HG03135 (cell line): ENCODE results near the gene NARF.
A peak's percentile ranks its signal among the peaks of the same experiment; 100 is the strongest.
"Not testable (repeated sequence)": the region's sequence is repeated elsewhere in the genome, so short reads cannot be mapped to it uniquely, and the experiment has no call there.

Source experiments
- ATAC-seq: cut with Tn5 transposase; IDR thresholded peaks from one replicate; pipeline ENCODE4 v1.9.1; 2021; ENCODE audit warnings: mild to moderate bottlenecking, moderate library complexity; ENCODE audit not compliant: unreplicated experiment

NARF gene

DNA sequence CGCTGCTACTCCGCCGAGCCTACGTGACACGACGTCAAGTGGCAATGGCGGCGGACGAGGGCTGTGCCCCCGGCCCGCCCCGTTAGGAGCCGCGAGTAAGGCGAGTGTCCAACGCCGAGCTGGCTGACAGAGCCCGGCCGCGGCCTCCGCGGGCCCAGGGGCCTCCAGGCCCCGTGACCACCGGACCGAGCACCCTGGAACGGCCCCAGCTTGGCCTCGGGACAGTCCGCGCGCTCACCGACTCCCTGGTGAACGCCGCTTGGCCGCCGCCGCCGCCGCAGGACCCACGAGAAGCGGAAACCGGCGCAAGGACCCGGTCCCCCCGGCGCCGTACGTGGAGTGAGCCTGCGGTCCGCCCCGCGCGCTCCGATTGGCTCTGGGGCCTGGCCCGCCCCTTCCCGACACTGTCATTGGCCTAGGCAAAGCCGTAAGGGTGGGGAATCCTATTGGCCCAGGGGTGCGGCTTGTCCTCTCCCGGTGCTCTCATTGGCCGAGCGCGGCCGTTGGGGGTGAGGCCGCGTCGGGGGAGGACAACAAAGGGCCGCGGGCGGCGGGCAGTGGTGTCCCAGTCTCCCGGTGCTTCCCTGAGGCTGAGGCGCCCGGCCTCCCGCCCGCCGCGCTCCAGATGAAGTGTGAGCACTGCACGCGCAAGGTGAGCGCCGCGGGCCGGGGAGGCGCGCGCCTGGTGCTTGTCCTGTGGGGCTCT lies at the start of gene NARF:
NARF (plus strand) TSS at position 563 of the 706 bp plus-strand sequence; CDS start at position 626, 63 bp downstream.
- peak; percentile 91 for ATAC-seq

DNA sequence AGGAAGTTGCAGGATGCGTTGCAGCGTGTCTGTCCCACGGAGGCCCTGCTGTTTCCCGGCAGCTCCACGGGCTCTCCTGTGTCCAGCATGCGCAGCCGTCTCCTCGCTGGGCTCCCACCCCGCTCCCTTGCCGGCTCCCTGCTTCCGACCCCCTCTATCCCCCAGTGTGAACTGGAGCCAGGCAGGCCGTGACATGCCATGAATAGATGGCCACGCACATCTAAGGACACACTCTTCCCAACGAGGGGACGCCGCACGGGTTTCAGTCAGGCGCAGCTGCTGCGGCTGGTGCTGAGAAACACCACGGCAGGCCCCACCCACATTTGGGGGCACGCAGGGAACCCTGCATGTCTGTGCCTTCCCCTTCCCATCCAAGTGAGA lies 49.6 kb upstream of the NARF start:
- ATAC-seq: no peak

DNA sequence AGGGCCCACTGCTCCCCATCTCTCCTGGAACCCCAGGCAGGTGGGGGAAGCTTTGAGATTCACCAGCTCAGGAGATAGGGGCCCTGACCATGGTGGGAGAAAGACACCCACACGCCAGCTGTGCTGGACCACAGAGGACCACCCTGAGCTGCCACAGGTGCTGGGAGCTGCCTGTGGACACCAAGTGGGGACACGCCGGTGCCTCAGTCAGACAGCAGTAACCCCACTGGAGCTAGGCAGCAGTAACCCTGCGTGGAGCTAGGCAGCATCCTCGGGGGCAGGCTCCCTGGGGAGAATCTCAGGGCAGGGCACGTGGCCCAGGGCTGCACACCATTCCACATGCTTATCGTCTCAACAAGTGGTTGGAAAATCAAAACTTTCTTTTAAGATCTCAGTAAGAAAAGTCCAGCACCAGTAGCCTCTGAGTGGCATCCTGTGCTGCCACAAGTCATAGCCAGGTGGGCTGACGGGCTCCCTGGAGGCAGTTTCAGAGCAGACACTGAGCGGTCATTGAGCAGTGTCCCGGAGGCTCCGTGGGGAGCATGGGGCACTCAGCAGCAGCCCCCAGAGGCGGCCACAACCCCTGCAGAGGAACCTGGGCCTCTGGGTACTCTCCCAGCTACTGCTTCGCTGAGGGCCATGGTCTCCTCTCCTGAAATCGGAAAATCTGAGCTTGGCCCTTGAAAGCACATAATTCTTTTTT lies 48.4 kb upstream of the NARF start:
- ATAC-seq: no peak

DNA sequence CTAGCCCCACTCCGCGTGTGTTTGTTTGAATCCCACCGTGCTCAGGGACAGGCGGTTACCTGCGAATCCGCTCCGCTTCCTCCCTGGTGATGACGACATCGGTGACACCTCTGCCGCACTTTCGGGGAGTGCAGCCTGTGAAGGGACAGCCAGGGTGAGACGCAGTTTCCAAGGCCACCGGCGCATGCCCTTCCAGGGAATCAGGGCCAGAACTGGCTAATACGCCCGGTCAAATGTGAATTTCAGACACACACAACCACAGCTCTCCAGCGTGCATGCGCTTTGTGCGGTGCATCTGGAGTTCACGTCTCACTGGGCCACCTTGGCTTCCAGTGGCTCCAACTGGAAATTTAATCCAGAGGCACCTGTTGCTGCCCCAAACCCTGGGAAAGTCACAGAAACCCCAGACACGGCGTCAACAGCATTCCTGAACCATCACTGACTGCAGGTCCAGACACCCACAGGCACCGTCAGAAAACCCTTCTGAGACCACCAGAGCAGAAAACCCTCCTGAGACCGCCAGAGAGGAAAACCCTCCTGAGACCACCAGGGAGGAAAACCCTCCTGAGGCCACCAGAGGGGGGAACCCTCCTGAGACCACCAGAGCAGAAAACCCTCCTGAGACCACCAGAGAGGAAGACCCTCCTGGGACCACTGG lies 47.0 kb upstream of the NARF start:
- no peak for ATAC-seq

DNA sequence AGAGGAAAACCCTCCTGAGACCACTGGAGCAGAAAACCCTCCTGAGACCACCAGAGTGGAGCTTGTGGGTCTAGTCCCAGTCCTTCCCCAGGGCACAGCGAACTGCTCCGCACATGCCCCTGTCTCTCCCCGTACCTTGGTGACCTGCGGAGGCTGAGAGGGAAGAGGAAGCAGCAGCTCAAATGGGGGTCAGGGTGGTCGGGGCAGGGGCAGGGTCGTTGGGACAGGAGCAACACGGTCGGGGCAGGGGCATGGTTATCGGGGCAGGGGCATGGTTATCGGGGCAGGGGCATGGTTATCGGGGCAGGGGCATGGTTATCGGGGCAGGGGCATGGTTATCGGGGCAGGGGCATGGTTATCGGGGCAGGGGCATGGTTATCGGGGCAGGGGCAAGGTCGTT lies 46.5 kb upstream of the NARF start:
- ATAC-seq: not testable (repeated sequence)

DNA sequence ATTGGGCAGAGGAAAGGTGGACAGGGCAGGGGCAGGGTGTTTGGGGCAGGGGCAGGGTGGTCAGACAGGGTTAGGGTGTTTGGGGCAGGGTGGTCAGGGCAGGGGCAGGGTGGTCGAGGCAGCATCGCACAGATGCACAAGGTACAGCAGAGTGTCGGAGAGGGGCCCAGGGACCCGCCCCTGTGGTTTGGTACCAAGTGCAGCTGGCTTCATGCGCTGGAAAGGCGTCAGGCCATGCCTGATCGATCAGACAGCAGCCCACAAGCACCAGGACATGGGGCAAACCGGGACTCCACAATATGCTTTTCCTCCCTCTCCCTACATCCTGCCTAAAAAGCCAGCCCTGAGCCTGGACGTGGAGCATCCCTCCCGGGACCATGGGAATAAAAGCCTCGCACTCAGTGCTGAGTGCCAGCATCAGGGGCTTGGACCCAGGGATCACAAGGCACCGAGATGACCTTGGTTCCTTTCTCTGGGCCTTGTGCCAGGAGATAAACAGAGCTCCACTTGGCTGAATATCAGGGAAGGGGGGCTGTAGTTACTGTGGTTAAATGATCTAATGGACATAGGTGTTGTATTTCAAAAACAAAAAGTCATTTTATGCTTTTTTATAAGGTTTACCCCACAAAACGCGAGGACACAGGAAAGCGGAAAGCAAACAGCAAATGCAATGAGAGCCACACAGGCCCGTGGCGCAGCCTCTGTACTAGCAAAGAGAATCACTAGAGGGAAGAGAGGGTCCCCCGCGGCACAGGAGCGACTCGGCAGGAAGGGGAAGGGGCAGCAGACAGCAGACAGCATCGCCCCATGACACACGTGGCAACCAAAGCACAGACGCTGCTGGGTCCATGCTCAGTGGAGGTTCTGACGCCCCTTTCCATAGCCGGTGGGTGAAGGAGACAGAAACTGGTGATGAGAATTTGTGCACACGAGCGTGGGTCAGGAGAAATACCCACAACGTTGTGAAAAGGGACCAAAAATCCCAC lies 45.7 kb upstream of the NARF start:
- no peak for ATAC-seq

DNA sequence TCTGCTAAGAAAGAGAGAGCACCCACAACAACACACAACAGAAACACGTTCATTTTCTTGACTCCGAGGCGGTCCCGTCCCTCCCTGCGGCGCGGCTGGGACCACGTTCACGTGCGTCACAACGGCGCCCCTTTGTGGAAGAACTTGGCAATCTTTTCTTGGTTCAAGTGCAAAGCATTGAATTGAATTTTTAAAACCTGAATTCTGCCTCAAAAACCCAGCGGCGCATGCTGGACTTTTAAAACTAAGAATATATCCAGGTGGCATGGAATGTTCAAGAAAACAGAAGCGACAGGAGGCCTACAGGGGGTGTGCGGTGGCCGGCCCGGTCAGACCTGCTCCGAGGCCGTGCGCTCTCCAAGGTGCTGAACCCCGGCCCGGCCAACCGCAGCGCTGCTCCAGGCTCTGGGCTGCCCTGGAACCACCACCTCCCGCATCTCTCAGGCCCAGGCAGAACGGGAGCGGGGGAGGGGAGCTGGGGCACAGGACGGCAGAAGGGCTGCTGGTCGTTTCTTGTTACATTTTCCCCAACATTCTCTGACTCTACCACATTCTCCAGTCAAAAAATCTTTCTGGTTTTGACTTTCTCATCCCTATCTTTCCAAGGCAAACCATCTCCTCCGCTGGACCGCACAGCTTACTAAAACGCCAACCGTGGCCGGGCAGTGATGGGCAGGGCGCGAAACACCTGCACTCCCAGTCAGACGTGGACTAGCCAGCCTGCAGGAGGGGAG lies 43.8 kb upstream of the NARF start:
- ATAC-seq: no peak

DNA sequence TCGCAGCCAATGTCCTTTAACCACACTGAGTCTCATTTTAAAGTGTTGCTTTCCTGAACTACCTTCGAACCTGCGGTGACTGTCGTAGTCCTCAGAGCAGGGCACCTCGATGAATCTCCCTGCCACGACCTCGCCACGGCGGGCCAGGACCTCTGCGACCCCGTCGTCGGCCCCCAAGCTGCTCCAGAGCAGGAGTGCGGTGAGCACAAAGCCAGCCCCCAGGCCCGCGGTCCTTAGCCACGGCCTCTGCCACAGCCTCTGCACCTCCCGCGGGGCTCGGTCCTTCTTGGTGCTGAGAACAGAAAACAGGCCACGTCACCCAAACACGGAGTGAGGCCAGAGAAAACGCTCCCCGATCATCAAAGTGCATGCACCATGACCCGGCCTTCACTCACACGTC lies 43.2 kb upstream of the NARF start:
- ATAC-seq: no peak

DNA sequence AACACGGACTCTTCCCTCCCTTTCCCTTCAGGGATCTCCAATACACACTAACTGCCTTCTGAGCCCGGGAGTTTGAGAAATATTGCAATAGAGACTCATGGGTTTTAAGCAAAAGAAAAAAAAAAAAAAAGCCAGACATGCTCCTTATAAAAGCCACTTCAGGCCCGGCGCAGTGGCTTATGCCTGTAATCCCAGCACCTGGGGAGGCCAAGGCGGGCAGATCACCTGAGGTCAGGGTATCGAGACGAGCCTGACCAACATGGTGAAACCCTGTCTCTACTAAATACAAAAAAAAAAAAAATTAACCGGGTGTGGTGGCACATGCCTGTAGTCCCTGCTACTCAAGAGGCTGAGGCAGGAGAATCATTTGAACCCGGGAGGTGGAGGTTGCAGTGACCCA lies 42.8 kb upstream of the NARF start:
- ATAC-seq: no peak

DNA sequence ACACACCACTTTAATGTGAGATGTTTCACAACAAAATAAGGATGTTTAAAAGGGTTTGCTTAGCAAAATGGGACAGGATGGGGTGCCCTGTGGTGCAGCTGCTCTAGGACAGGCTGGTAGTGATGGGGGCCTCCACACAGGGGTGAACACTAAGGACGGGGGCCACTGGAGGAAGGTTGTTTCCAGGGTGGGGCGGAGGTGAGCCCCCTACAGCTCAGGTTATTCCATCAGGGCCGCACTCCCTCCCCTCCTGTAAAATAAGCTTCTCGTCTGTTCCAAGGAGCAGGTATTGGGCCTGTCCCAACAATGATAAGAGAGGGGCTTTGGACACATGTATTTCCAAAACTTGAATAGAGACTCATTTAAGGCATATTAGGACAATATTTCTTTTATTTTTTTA lies 42.3 kb upstream of the NARF start:
- ATAC-seq: no peak

DNA sequence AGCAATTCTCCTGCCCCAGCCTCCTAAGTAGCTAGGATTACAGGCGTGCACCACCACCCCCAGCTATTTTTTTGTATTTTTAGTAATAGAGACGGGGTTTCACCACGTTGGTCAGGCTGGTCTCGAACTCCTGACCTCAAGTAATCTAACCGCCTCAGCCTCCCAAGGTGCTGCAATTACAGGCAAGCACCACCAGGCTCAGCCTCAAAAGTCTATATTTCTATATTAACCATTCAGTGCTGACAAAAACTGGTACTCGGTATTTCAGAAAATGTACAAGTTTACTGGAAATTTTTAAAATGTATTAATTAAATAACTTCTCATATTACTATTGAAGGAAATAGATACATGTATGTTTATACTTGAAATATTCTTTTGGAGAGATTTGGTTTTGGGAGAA lies 41.8 kb upstream of the NARF start:
- no peak for ATAC-seq

DNA sequence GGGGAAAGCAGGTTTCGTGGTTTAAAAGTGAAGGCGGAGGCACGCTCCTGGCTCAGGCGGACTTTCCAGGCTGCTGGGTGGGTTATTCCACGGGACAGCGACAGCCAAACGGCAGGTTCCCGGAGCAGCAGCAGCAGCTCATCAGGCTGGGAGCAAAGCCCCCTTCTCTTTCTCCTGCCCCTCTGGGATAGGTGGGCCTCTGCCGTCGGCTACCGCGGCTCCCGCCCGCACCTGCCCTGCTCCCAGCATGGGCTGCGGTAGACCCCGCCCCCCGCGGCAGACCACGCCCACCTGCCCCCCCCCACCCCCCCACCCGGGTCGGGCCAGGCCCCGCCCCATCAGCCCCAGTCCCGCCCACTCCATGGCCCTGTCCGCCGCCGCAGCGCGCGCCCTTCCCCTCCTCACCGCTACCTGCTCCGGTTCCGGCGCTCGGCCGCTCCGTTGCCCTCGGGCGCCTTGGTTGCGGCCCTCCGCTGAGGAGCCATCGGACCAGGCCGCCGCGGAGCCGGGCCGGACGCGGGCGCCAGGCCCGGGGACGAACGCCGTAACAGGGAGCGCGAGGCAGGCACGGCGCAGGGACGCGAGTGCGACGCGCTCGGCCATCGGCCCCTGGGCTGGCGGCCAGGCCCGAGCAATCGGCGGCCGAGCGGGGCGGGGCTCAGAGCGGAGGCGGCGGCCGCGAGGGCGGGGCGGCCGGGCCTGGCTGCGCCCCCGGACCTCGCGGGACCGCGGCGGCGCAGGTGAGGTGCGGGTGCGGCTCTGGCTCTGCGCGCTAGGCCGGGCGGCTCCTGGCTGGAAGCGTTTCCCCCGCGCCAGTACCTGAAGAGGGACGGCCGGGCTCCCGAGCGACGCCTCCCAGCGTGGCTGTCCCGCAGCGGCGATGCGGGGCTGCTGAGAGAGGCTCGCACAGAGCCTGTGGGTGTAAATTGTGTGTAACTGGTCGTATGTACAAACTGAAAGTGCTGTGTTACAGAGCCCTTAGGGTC lies 40.2 kb upstream of the NARF start, which contains the start of the genes HEXD and OGFOD3:
HEXD (plus strand) TSS at position 347 of the 986 bp plus-strand sequence. CDS start 1,453 bp downstream, outside the sequence.
OGFOD3 (minus strand) TSS at position 586 of the 986 bp plus-strand sequence; CDS start at position 485, 101 bp downstream.
- ATAC-seq: peak; percentile 75

DNA sequence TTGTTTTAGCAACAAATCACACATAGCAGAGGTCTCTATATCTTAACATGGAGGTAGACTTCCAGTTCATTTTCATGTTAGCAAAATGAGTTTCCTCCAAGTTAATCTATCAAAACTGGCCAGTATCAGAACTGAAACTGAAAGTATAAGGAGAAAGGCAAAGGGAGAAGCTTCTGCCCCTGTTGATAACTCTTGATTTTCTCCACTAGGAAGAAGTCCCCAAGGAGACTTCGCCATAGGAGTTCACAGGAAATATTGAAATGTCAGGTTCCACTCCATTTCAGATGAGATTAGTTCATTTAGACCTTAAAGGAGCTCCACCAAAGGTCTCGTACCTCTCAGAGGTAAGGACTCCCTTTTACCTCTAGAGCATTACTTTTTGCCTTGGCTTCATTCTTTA lies 39.0 kb upstream of the NARF start:
- ATAC-seq: no peak

DNA sequence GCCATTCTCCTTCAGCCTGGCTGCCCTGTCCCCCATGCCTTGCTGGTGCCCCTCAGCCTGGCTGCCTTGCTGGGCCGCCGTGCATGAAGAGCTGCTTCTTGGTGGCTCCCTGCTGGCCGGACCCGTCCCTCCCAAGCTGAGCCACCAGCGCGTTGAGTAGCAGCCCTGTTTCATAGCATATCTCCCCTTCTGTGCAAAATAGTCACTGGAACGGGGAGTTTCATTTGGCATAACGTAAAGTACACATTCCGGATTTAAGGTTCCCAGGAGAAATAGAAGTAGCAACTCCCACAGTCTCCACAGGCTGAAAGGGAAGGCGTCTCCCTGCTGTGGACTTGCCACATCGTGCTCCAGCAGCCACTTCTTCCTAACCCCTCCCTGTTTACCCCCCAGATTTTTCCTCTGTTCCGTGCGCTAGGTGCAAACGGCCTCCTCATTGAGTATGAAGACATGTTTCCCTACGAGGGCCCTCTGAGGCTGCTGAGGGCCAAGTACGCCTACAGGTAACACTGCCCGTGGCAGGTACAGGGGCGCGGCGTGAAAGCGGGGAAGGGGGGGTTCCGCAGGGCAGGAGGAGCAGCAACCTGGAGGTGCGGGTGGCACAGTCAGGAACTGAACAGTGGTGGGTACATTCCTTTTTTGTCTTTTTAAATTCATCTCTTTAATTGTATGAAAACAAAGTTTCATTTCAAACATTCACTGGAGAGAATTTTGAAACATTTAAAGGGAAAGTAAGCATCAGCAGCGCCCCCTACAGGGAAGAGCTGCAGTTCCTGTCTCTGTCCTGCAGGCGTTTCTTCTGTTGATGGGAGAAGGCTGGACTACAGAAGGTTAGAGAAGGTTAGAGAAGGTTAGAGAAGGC lies 34.3 kb upstream of the NARF start:
- no peak for ATAC-seq

DNA sequence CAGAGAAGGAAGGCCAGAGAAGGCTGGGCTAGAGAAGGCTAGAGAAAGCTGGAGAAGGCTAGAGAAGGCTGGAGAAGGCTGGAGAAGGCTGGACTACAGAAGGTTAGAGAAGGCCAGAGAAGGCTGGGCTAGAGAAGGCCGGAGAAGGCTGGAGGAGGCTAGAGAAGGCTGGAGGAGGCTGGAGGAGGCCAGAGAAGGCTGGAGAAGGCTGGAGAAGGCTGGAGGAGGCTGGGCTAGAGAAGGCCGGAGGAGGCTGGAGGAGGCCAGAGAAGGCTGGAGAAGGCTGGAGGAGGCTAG lies 33.7 kb upstream of the NARF start:
- ATAC-seq: no peak

DNA sequence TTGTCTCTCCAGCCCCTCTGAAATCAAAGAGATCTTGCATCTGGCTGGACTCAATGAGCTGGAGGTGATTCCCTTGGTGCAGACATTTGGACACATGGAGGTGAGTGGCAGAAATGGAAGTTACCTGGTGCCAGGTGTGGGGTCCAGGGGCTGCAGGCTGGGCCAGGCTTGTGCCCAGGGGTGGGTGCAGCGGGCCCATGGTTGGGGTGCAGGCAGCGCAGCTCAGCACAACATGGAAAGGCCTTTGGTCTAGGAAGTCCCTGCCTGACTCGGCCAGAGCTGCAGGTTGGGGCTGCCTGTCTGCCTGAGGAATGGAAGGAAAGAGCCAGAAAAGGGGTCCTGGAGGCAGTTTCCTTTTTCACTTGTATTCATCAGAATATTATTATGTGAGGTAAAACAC lies 30.0 kb upstream of the NARF start:
- no peak for ATAC-seq

DNA sequence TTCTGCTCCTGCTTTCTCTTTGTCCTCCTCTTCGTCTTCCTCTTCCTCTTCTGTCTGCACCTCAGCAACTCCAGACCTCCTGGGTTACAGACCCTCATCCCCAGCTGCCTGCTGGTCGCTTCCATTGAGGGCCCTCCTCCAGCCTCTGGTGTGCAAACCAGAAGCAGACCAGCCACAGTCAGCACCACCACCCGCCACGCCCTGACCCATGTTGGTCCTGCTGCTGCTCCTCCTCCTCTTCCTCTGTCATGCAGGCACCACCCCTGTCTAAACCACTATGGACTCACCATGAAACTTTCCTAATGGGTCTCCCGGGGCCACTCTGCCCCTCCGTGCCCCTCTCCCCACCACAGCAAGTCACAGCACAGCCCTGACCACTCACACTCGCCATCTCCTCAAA lies 28.7 kb upstream of the NARF start:
- ATAC-seq: no peak

DNA sequence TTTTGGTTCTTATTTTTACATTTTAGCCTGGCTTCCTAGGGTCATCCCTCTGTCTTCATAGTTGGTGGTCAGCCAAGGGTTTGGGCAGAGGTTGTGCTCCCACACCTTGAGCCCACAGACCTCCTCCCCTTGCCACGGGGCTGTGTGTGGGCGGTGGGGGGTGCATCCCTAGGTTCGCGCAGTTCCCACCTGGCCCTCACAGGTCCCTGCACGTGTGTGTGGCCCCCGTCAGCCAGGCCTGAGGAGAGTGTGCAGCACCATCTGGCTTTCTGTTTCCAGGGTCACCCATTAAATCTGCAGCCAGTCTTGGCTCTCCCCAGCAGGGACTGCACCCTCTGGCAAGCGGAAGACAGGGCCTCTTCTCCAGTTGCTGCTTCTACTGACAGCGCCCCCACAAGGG lies 26.5 kb upstream of the NARF start:
- no peak for ATAC-seq
